A673 (cell line): ENCODE results near the gene DPH2.

Source experiments
- EZH2 ChIP-seq: fragments of 200-600 bp; sonication (generic); IDR thresholded peaks from 2 replicates; pipeline ENCODE4 v1.6.1; 2017; ENCODE audit warnings: borderline replicate concordance, low read depth, mild to moderate bottlenecking, mixed read lengths, antibody characterized with exemption, low read length; ENCODE audit not compliant: poor library complexity, severe bottlenecking
- TF ChIP-seq, protein P1 (sequence below): fragments of 300-800, 200-600 bp; sonication (generic); conservative IDR thresholded peaks from 2 replicates; pipeline ENCODE4 v1.5.1; 2017; ENCODE audit warnings: low read depth, mild to moderate bottlenecking, antibody characterized with exemption, low read length, moderate library complexity, mixed read lengths

- TF ChIP-seq, protein P1, sequence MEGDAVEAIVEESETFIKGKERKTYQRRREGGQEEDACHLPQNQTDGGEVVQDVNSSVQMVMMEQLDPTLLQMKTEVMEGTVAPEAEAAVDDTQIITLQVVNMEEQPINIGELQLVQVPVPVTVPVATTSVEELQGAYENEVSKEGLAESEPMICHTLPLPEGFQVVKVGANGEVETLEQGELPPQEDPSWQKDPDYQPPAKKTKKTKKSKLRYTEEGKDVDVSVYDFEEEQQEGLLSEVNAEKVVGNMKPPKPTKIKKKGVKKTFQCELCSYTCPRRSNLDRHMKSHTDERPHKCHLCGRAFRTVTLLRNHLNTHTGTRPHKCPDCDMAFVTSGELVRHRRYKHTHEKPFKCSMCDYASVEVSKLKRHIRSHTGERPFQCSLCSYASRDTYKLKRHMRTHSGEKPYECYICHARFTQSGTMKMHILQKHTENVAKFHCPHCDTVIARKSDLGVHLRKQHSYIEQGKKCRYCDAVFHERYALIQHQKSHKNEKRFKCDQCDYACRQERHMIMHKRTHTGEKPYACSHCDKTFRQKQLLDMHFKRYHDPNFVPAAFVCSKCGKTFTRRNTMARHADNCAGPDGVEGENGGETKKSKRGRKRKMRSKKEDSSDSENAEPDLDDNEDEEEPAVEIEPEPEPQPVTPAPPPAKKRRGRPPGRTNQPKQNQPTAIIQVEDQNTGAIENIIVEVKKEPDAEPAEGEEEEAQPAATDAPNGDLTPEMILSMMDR: 0 out of 2 replicates have a peak, but pooled peaks have one; percentile 11
- TF ChIP-seq EZH2: no peak
These were observed 20.7 kb downstream of the DPH2 start for GRCh38 chr1:43990271-43991199.
